Stimulated activated CD8-positive, alpha-beta memory T cell treated with anti-CD3 and anti-CD28 coated beads, Interleukin-12 subunit alpha, Interleukin-12 subunit beta, amount 100 ng/mL, for 24 hours (primary cell): Measurements from ENCODE around the gene TMED8.
"Not testable (repeated sequence)": the region's sequence is repeated elsewhere in the genome, so short reads cannot be mapped to it uniquely, and the experiment has no call there.

ENCODE experiments used
- DNase-seq: peaks from one replicate; pipeline ENCODE4 v3.0.0-alpha.2; 2020; ENCODE audit errors: extremely low read depth

TMED8 gene

GRCh38 chr14:77376771-77377501, at the start of gene TMED8, which contains the start of gene SAMD15:
Gene TMED8, minus strand, starts transcription at chr14:77377094. Its CDS starts 41 bp downstream, at chr14:77377053.
Gene SAMD15, plus strand, starts transcription at chr14:77377379. Its CDS starts 40 bp downstream, at chr14:77377419.
- peak; percentile 56 for DNase-seq

GRCh38 chr14:77426396-77426795, 49.5 kb upstream of the TMED8 start:
- DNase-seq, result no peak

GRCh38 chr14:77424862-77425261, 48.0 kb upstream of the TMED8 start:
- no peak for DNase-seq

GRCh38 chr14:77423423-77423822, 46.5 kb upstream of the TMED8 start, which contains the start of gene NOXRED1:
Gene NOXRED1, minus strand, starts transcription at chr14:77423523. Its CDS starts 634 bp downstream, at chr14:77422889.
- DNase-seq, result no peak

GRCh38 chr14:77421201-77421600, 44.3 kb upstream of the TMED8 start:
- DNase-seq, result no peak

- no peak for DNase-seq
These were observed 39.9 kb upstream of the TMED8 start for GRCh38 chr14:77416836-77417235.

GRCh38 chr14:77416098-77416497, 39.2 kb upstream of the TMED8 start:
- not testable (repeated sequence) for DNase-seq

- DNase-seq, result not testable (repeated sequence)
These were observed 38.6 kb upstream of the TMED8 start for GRCh38 chr14:77415403-77416030.

- DNase-seq, result no peak
These were observed 32.2 kb upstream of the TMED8 start for GRCh38 chr14:77409131-77409533.

GRCh38 chr14:77407158-77407557, 30.3 kb upstream of the TMED8 start:
- no peak for DNase-seq

GRCh38 chr14:77406718-77407117, 29.8 kb upstream of the TMED8 start:
- no peak for DNase-seq

- no peak for DNase-seq
These were observed 29.2 kb upstream of the TMED8 start for GRCh38 chr14:77406086-77406485.

- no peak for DNase-seq
These were observed 26.9 kb upstream of the TMED8 start for GRCh38 chr14:77403768-77404167.

GRCh38 chr14:77400216-77400615, 23.3 kb upstream of the TMED8 start:
- no peak for DNase-seq

- DNase-seq, result no peak
These were observed 13.3 kb upstream of the TMED8 start for GRCh38 chr14:77390188-77390587.

- DNase-seq, result no peak
These were observed 1.8 kb upstream of the TMED8 start for GRCh38 chr14:77378701-77379100.

GRCh38 chr14:77377502-77377844, 579 bp upstream of the TMED8 start:
- DNase-seq, result no peak

- no peak for DNase-seq
These were observed 722 bp downstream of the TMED8 start for GRCh38 chr14:77375973-77376770.

- no peak for DNase-seq
These were observed 1.5 kb downstream of the TMED8 start for GRCh38 chr14:77375164-77375950.

GRCh38 chr14:77372304-77372841, 4.5 kb downstream of the TMED8 start:
- DNase-seq, result no peak

- no peak for DNase-seq
These were observed 7.6 kb downstream of the TMED8 start for GRCh38 chr14:77369285-77369684.
